22Rv1 (cell line): ENCODE results near the gene RAB34.

ENCODE experiments used
- ZFX ChIP-seq: fragments of 450-650 bp; IDR thresholded peaks from 2 replicates; pipeline ENCODE4 v1.6.1; 2017; ENCODE audit warnings: antibody characterized with exemption, borderline replicate concordance
- TF ChIP-seq, protein P1 (sequence below): fragments of 450-650 bp; IDR thresholded peaks from 2 replicates; pipeline ENCODE4 v1.5.1; 2017; ENCODE audit warnings: mild to moderate bottlenecking

DNA sequence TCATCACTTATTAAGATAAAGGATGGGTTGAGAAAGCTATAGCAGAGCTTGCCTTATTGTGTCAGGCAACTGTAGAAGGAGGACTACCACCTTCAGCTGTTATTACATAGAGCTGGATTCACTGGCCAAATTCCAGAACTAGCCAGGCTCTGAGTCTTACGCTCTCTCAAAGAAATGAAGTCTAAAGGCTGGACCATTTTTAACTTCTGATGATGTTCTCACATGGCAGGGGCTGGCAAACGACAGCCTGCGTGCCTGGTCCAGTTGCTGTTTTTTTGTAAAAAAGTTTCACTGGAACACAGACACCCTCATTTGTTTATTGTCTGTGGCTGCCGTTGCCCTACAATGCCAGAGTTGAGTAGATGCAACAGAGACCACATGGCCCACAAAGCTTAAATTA is 47.4 kb upstream of the RAB34 start:
- TF ChIP-seq, protein P1, sequence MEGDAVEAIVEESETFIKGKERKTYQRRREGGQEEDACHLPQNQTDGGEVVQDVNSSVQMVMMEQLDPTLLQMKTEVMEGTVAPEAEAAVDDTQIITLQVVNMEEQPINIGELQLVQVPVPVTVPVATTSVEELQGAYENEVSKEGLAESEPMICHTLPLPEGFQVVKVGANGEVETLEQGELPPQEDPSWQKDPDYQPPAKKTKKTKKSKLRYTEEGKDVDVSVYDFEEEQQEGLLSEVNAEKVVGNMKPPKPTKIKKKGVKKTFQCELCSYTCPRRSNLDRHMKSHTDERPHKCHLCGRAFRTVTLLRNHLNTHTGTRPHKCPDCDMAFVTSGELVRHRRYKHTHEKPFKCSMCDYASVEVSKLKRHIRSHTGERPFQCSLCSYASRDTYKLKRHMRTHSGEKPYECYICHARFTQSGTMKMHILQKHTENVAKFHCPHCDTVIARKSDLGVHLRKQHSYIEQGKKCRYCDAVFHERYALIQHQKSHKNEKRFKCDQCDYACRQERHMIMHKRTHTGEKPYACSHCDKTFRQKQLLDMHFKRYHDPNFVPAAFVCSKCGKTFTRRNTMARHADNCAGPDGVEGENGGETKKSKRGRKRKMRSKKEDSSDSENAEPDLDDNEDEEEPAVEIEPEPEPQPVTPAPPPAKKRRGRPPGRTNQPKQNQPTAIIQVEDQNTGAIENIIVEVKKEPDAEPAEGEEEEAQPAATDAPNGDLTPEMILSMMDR, result no peak
- no peak for TF ChIP-seq ZFX
